Measurements from ENCODE around the gene ANKRD11. TPM values are rescaled to one million over a fixed set of nuclear protein-coding genes. Genes with fewer than 3 reads are reported as not detected.

ANKRD11 gene
- total RNA-seq, 1 experiment from 2014 or later = 266 TPM

GRCh38 chr16:89288577-89288844 lies 201.8 kb downstream of the ANKRD11 start:
- Histone ChIP-seq H3K9me3 (ENCODE audit: control insufficient read depth in 1 of 2, insufficient read depth in 1 of 2, low read depth in 1 of 2, low read length in 2 of 2) (no peaks in the 10 kb centered on the region), H3K4me1 (ENCODE audit: control insufficient read depth in 1 of 2, insufficient read depth in 2 of 2, low read length in 2 of 2) (no peaks in the 10 kb centered on the region), H3K27ac (ENCODE audit: low read depth, low read length) (no peak overlapping the region), H3K4me3 (replicated peaks in 1 of 2; ENCODE audit: low read depth in 1 of 2, low read length in 2 of 2) (no peak overlapping the region), H3K27me3 (ENCODE audit: insufficient read depth, low read length) (no peaks in the 10 kb centered on the region), H3K4me2 (ENCODE audit: low read length) (no peak overlapping the region), H4K20me1 (ENCODE audit: insufficient read depth) (peaks cover 3% of the 10 kb centered on the region; the same call in 1 of the 2 replicates), H3K79me2 (ENCODE audit: insufficient read depth, low read length) (peaks cover 44% of the 10 kb centered on the region; the same call in 1 of the 2 replicates), H3K9ac (ENCODE audit: low read length) (no peak overlapping the region), H3K36me3 (ENCODE audit: control insufficient read depth in 1 of 2, insufficient read depth in 2 of 2, low read length in 2 of 2) (peaks cover 48 to 50% of the 10 kb centered on the region in 2 experiments; a peak in 3 of 4 replicates), H3K9me2 (ENCODE audit: insufficient read depth) (no peaks in the 10 kb centered on the region), H2AFZ (ENCODE audit: low read depth, low read length, poor library complexity, severe bottlenecking) (no peak overlapping the region)
- ATAC-seq (no peak), DNase-seq (ENCODE audit: low read depth, low spot score) (no peak)
- ChIA-PET RAD21 (ENCODE audit: low non-redundant PET in 1 of 2, low total read pairs in 2 of 2, uncharacterized antibody in 2 of 2, unreplicated experiment in 2 of 2) (no interaction called here), CTCF (interaction anchor here (1.4 kb wide), 1 partner anchor 41 kb away, joined by 3 read pairs; no protein-coding TSS in a partner anchor), POLR2A (no interaction called here)
- BruUV-seq (replicated peaks) = no TSS peak
- no peak for TF ChIP-seq CEBPB (IDR thresholded peaks at IDR 0.05; ENCODE audit: low read depth)
- TF ChIP-seq TCF7L2 (IDR thresholded peaks at IDR 0.05; ENCODE audit: borderline replicate concordance, extremely low read depth, insufficient read depth, insufficient read length) = no peak
- TF ChIP-seq SRF (IDR thresholded peaks at IDR 0.05; ENCODE audit: low read depth) = no peak
- no peak for TF ChIP-seq FOSL1 (IDR thresholded peaks at IDR 0.05; ENCODE audit: low read depth)
- no peak for TF ChIP-seq ELF1 (IDR thresholded peaks at IDR 0.05; ENCODE audit: borderline replicate concordance, low read depth)
- TF ChIP-seq MAX (IDR thresholded peaks at IDR 0.05) = no peak
- TF ChIP-seq YY1 (IDR thresholded peaks at IDR 0.05; ENCODE audit: extremely low read depth, insufficient replicate concordance, low read depth, low read length) = no peak
- no peak for TF ChIP-seq EZH2phosphoT487 (IDR thresholded peaks at IDR 0.05; ENCODE audit: borderline replicate concordance)
- no peak for TF ChIP-seq POLR2A (IDR thresholded peaks at IDR 0.05; ENCODE audit: borderline replicate concordance, extremely low read depth, insufficient read depth, insufficient read length)
- TF ChIP-seq CTCF (IDR thresholded peaks at IDR 0.05 in 2 of 3, conservative IDR thresholded peaks at IDR 0.05 in 1 of 3; ENCODE audit: borderline replicate concordance in 1 of 3, insufficient read depth in 1 of 3, low read depth in 2 of 3, low read length in 2 of 3) = no peak
- intact Hi-C loops (cut with micrococcal nuclease) = loop anchor here (2.0 kb wide), 1 partner anchor 72 kb away; the partner anchor contains the start of gene ZNF778

Measured in HCT116 (cell line).